ENCODE data around the gene SSBP2. TPM values are rescaled to one million over a fixed set of nuclear protein-coding genes. Genes with fewer than 3 reads are reported as not detected.
A peak's percentile ranks its signal among the peaks of the same experiment; 100 is the strongest.

Gene SSBP2
- total RNA-seq, 1 donor, result 34.3 TPM

DNA sequence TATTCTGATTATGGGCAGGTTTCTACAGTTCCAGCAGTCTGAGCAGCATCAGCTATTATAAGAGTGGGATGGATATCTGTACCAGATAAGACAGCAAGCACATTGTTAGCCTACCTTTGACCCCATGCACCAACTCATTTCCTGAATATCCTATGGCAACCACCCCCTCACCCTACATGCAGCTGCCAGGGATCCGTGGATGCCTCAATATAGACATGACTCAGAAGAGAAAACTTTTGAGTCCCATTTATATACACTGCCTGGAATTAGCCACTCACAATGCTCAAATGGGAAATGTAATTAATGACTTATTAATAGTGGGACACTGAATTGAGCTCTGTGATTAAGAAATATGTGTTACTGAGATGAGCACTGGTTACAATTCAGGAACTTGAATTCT is 124.4 kb downstream of the SSBP2 start:
- TF ChIP-seq, protein P1, sequence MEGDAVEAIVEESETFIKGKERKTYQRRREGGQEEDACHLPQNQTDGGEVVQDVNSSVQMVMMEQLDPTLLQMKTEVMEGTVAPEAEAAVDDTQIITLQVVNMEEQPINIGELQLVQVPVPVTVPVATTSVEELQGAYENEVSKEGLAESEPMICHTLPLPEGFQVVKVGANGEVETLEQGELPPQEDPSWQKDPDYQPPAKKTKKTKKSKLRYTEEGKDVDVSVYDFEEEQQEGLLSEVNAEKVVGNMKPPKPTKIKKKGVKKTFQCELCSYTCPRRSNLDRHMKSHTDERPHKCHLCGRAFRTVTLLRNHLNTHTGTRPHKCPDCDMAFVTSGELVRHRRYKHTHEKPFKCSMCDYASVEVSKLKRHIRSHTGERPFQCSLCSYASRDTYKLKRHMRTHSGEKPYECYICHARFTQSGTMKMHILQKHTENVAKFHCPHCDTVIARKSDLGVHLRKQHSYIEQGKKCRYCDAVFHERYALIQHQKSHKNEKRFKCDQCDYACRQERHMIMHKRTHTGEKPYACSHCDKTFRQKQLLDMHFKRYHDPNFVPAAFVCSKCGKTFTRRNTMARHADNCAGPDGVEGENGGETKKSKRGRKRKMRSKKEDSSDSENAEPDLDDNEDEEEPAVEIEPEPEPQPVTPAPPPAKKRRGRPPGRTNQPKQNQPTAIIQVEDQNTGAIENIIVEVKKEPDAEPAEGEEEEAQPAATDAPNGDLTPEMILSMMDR (IDR thresholded peaks at IDR 0.05; ENCODE audit: insufficient read depth, low read length), result no peak
- H3K4me3 ChIP-seq (ENCODE audit: low read depth, low read length), result no peak overlapping the region
- peak; percentile 64 for DNase-seq (ENCODE audit: low read depth)

DNA sequence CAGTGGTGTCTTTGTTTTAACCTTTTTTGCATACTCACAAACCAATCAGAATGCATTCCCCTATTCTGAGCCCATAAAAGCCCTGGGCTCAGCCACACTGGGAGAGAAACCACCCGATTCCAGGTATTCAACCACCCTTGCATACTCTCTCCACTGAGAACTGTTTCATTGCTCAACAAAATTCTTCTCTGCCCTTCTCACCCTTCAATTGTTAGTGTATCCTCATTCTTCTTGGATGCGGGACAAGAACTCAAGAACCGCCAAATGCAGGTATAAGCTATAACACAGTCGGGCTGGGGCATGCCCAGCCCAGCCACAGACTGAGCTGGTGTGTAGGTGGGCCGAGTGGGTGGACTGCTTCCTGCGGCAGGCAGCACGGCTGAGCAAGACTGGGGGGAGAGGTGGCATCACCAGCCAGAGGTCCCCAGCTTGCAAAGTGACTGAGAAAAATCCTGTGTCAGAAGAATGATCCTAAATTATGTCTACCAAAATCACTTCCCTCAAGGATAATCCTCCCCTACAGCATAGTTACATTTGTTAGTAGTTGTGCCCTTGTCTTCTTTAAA is 141.0 kb downstream of the SSBP2 start:
- TF ChIP-seq, protein P1 (IDR thresholded peaks at IDR 0.05; ENCODE audit: insufficient read depth, low read length), result no peak
- DNase-seq (ENCODE audit: low read depth), result no peak
- no peak overlapping the region for H3K4me3 ChIP-seq (ENCODE audit: low read depth, low read length)

DNA sequence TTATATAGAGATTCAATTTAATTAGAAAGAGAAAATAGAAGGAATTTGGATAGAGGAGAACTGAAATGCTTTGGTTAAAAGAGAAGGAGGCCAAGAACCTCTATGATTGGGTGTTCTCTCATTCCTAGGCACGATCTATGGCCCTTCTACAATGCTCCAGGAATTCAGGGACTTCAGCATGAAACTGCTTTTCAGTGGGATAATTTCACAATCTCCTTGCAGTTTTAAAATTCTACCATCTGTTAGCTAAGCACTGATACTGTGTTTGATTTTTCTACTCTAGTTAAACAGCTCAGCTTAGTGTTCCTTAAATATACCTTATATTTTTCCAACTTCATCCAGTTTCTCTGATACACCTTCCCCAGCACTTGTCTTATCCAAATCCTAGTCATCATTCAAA is 141.9 kb downstream of the SSBP2 start:
- H3K4me3 ChIP-seq (ENCODE audit: low read depth, low read length), result no peak overlapping the region
- TF ChIP-seq, protein P1 (IDR thresholded peaks at IDR 0.05; ENCODE audit: insufficient read depth, low read length), result no peak
- no peak for DNase-seq (ENCODE audit: low read depth)

DNA sequence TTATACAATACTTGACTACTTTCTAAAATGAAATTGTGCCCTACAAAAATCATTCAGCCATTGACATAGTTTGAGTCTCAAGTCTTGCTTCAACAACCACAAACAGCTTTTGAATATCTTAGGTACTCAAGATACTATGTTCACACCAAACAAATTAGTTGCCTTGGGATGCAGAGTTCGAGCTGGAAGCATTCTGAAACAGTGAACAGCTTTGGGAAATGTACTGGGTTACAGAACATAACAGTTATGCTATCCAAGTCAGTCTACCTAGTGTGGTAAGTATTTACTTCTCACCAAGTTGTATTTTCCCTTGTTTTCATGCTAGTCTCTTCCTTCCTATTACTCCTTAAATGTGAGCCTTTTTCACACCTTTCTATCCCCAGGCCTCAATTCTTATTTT is 143.2 kb downstream of the SSBP2 start:
- no peak for DNase-seq (ENCODE audit: low read depth)
- no peak overlapping the region for H3K4me3 ChIP-seq (ENCODE audit: low read depth, low read length)
- TF ChIP-seq, protein P1 (IDR thresholded peaks at IDR 0.05; ENCODE audit: insufficient read depth, low read length), result no peak

DNA sequence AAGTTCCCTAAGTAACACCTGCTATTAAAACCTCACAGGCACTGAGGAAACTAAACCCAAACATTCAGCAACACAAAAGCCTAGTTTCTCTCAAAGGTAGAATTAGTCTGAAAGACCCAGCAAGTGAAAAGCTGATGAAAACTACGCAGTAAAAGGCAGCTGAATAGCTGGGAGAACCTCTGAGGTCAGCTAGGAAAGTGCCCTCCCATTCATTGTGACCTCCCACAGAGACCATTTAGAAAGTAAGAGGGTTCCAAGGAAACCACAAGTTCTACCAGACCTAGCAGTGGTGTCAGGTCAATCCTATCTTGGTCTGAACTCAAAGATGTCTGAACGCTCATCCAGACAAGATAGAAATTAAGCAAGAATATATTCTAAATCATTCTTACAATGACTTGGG is 144.7 kb downstream of the SSBP2 start:
- DNase-seq (ENCODE audit: low read depth), result no peak
- H3K4me3 ChIP-seq (ENCODE audit: low read depth, low read length), result no peak overlapping the region
- TF ChIP-seq, protein P1 (IDR thresholded peaks at IDR 0.05; ENCODE audit: insufficient read depth, low read length), result no peak

DNA sequence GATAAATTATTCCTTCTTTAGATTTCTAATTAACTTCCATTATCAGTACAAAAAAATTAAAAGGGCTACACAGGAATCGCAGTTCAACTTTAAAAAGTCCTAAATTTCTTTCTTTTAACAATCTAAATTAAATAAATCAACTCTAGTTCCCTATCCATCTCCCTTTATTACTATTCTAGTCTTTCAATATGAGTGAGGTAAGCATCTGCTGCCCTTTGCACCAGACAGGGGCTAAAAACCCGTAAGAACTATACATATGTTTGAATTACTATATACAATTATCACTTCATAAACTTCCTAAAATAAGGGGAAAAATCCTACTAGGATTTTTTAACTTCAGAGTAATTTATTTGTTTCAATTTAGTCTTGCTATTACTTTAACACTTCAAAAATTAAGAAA is 145.6 kb downstream of the SSBP2 start:
- no peak for DNase-seq (ENCODE audit: low read depth)
- TF ChIP-seq, protein P1 (IDR thresholded peaks at IDR 0.05; ENCODE audit: insufficient read depth, low read length), result no peak
- H3K4me3 ChIP-seq (ENCODE audit: low read depth, low read length), result no peak overlapping the region

DNA sequence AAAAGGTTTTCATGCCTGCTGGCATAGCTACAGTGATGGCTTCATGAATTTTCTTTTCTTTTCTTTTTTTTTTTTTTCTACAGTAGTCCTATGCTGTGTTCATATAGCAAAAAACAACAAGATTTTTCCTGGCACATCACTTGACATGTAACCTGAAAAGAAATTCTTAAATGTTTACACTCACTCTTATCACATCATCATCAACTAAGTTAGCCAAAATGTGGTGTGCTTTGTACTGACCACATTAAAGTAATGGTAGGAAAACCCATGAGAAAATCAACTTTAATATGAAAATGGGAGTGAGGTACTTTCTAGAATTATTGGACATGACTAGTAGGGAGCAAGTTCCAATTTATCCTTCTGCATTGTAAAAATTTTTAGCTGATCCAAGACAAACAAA is 146.7 kb downstream of the SSBP2 start:
- TF ChIP-seq, protein P1 (IDR thresholded peaks at IDR 0.05; ENCODE audit: insufficient read depth, low read length), result no peak
- DNase-seq (ENCODE audit: low read depth), result no peak
- no peak overlapping the region for H3K4me3 ChIP-seq (ENCODE audit: low read depth, low read length)
